ENCODE data around the gene GCK.

Gene GCK

DNA sequence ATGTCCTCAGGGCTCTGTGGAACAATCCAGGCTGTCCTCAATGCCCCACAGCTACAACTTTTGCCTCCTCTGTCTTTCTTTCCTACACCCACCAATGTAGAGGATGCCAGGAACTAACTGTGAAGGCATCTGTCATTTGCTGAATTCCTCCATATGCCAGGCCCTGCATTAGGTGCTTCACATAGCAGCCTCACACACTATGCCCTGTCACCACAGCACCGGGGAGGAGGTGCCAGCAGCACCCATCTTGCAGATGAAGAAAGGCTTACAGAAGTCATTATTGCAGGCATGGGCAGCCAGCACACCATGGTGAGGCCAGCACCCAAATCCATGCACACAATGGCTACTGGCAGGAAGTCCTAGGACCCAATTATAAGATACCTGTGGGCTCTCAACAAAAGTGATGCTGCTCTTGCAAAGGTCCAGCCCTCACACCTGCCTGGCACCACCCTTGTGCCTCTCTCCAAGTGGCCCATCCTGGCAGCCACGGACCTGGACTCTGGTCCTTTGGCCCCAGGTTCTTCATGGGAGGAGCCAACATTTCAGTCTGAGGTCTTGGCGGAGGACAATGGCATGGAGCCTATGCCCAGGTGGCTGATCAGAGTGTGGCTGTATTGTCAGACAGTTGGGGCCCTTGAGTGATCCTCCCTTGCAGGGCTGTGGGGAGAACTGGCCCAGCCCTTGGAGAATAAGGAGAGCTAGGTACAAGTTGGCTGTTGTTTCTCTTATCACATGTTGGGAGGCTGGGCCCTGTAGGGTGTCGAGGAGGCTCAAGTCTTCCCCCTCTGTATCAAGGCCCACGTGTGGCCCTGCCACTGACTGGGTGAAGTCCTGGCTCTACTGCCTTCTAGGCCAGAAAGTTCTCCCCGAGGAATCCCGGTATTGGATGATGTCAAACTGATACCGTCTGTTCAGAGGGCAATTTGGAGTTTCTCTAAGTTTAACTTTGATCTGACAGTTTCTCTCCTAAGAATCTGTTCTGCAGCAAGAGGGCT, 33.8 kb downstream of the GCK start:
- Histone ChIP-seq H3K36me3 (ENCODE audit: control insufficient read depth, insufficient read depth, low read length) (no peaks in the 10 kb centered on the region), H3K9me3 (ENCODE audit: control insufficient read depth, low read length) (no peaks in the 10 kb centered on the region), H3K4me1 (ENCODE audit: control insufficient read depth, insufficient read depth, low read length) (no peaks in the 10 kb centered on the region), H3K9ac (ENCODE audit: low read length) (no peak overlapping the region), H3K4me3 (ENCODE audit: low read length) (no peak overlapping the region), H3K27me3 (ENCODE audit: control insufficient read depth, insufficient read depth, low read length) (no peaks in the 10 kb centered on the region)

GRCh38 chr7:44154703-44155102, 34.5 kb downstream of the GCK start:
- Histone ChIP-seq H3K4me1 (ENCODE audit: control insufficient read depth, insufficient read depth, low read length) (no peaks in the 10 kb centered on the region), H3K9me3 (ENCODE audit: control insufficient read depth, low read length) (no peaks in the 10 kb centered on the region), H3K27me3 (ENCODE audit: control insufficient read depth, insufficient read depth, low read length) (no peaks in the 10 kb centered on the region), H3K36me3 (ENCODE audit: control insufficient read depth, insufficient read depth, low read length) (no peaks in the 10 kb centered on the region), H3K9ac (ENCODE audit: low read length) (no peak overlapping the region), H3K4me3 (ENCODE audit: low read length) (no peak overlapping the region)

DNA sequence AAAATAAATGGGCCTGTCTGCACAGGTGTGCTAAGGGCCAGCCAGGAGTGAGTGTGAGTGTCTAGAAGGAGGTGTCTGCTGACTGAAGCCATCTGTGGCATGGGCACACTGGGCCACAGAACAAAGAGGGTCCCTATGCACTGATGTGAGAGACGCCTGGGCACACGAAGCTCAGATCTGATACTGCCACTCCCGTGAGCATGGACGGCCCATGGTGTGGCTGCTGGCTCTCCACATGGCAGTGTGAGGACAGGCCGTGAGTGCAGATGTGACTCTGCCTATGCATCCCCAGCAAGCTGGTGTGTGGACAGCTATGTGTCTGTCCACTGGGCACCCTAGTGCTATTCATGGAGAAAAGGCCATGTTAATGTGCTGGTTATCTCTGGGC, 35.3 kb downstream of the GCK start:
- Histone ChIP-seq H3K36me3 (ENCODE audit: control insufficient read depth, insufficient read depth, low read length) (no peaks in the 10 kb centered on the region), H3K4me3 (ENCODE audit: low read length) (no peak overlapping the region), H3K27me3 (ENCODE audit: control insufficient read depth, insufficient read depth, low read length) (no peaks in the 10 kb centered on the region), H3K9ac (ENCODE audit: low read length) (no peak overlapping the region), H3K4me1 (ENCODE audit: control insufficient read depth, insufficient read depth, low read length) (no peaks in the 10 kb centered on the region), H3K9me3 (ENCODE audit: control insufficient read depth, low read length) (no peaks in the 10 kb centered on the region)

- Histone ChIP-seq H3K9me3 (ENCODE audit: control insufficient read depth, low read length) (no peaks in the 10 kb centered on the region), H3K9ac (ENCODE audit: low read length) (no peak overlapping the region), H3K4me3 (ENCODE audit: low read length) (no peak overlapping the region), H3K36me3 (ENCODE audit: control insufficient read depth, insufficient read depth, low read length) (no peaks in the 10 kb centered on the region), H3K27me3 (ENCODE audit: control insufficient read depth, insufficient read depth, low read length) (no peaks in the 10 kb centered on the region), H3K4me1 (ENCODE audit: control insufficient read depth, insufficient read depth, low read length) (no peaks in the 10 kb centered on the region)
These were observed 36.0 kb downstream of the GCK start for GRCh38 chr7:44152971-44153947.

DNA sequence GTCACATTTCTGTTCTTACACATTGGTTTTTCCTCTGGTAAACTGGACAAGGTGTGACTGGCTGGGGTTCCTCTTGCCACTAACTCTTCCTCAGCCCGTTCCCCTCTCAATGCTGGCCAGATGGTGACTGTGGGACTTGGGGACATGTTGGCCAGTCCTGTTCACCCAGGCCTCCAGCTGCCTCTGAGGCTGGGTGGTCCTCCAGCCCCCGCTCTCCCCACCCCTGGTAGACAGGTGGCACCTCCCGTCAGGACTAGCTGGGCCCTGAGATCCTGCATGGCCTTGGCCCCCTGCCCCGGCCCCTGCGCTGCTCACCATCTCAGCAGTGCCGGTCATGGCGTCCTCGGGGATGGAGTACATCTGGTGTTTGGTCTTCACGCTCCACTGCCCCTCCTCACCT, 37.3 kb downstream of the GCK start:
- H3K27me3 ChIP-seq (ENCODE audit: control insufficient read depth, insufficient read depth, low read length): peaks cover 6% of the 10 kb centered on the region
- no peak overlapping the region for H3K9ac ChIP-seq (ENCODE audit: low read length)
- H3K4me1 ChIP-seq (ENCODE audit: control insufficient read depth, insufficient read depth, low read length): peaks cover 6% of the 10 kb centered on the region
- no peak overlapping the region for H3K4me3 ChIP-seq (ENCODE audit: low read length)
- H3K36me3 ChIP-seq (ENCODE audit: control insufficient read depth, insufficient read depth, low read length): no peaks in the 10 kb centered on the region
- H3K9me3 ChIP-seq (ENCODE audit: control insufficient read depth, low read length): no peaks in the 10 kb centered on the region

- no peak overlapping the region for H3K9ac ChIP-seq (ENCODE audit: low read length)
- peaks cover 13% of the 10 kb centered on the region for H3K4me1 ChIP-seq (ENCODE audit: control insufficient read depth, insufficient read depth, low read length)
- H3K36me3 ChIP-seq (ENCODE audit: control insufficient read depth, insufficient read depth, low read length): no peaks in the 10 kb centered on the region
- H3K27me3 ChIP-seq (ENCODE audit: control insufficient read depth, insufficient read depth, low read length): peaks cover 10% of the 10 kb centered on the region
- no peaks in the 10 kb centered on the region for H3K9me3 ChIP-seq (ENCODE audit: control insufficient read depth, low read length)
- no peak overlapping the region for H3K4me3 ChIP-seq (ENCODE audit: low read length)
These were observed 38.0 kb downstream of the GCK start for GRCh38 chr7:44150966-44151941.

DNA sequence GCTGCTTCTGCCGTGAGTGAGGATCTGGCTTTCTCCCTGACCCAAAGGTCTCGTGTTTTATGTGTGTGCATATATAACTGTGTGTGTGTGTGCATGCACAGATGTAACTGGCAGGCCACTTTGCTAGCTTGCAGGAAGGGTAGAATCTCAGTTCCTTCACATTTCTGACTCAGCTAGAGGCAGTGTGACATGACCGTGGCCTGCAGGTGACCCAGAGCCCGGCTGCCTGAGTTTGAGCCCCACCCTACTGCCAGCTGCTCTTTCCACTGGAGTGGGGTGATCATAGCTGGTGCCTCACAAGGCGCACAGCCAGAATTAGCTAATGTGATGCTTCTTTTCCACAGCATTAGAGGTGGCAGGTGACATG, 38.8 kb downstream of the GCK start:
- H3K9me3 ChIP-seq (ENCODE audit: control insufficient read depth, low read length): no peaks in the 10 kb centered on the region
- H3K4me1 ChIP-seq (ENCODE audit: control insufficient read depth, insufficient read depth, low read length): peaks cover 14% of the 10 kb centered on the region
- H3K27me3 ChIP-seq (ENCODE audit: control insufficient read depth, insufficient read depth, low read length): peaks cover 15% of the 10 kb centered on the region
- H3K9ac ChIP-seq (ENCODE audit: low read length): no peak overlapping the region
- H3K36me3 ChIP-seq (ENCODE audit: control insufficient read depth, insufficient read depth, low read length): no peaks in the 10 kb centered on the region
- no peak overlapping the region for H3K4me3 ChIP-seq (ENCODE audit: low read length)

DNA sequence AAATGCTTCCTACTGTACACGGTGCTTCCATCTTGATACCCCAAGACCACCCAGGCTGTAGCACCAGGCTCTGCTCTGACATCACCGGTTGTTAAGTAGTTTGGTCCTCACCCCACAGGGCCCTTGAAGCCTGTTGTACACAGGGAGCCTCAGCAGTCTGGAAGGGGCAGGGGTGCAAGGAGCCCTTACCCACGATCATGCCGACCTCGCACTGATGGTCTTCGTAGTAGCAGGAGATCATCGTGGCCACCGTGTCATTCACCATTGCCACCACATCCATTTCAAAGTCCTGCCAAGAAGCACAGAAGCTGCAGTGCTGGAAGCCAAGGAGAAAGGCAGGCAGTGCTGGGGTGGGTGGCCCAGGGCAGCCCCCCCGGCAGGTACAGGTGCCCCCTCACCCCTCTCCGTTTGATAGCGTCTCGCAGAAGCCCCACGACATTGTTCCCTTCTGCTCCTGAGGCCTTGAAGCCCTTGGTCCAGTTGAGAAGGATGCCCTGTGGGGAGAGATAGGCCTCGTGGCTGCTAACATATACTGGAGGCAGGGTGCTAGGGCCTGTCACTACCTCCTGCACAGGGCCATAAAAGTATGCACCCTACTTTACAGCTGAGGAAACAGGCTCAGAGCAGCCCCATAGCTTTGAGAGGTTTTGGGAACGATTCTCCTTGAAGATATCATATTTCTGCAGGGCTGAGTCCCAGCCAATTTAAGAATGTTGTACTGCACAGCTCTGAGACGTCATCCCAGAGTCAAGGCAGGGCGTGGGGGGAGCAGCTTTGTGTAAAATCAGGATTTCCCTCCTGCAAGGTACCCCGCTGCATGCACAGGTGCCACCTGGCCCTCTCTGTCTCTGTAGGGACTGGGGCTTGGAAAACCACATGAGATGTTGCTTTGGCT, 39.4 kb downstream of the GCK start:
- Histone ChIP-seq H3K36me3 (ENCODE audit: control insufficient read depth, insufficient read depth, low read length) (no peaks in the 10 kb centered on the region), H3K9ac (ENCODE audit: low read length) (no peak overlapping the region), H3K27me3 (ENCODE audit: control insufficient read depth, insufficient read depth, low read length) (peaks cover 21% of the 10 kb centered on the region), H3K9me3 (ENCODE audit: control insufficient read depth, low read length) (no peaks in the 10 kb centered on the region), H3K4me1 (ENCODE audit: control insufficient read depth, insufficient read depth, low read length) (peaks cover 14% of the 10 kb centered on the region), H3K4me3 (ENCODE audit: low read length) (no peak overlapping the region)

- peaks cover 27% of the 10 kb centered on the region for H3K27me3 ChIP-seq (ENCODE audit: control insufficient read depth, insufficient read depth, low read length)
- H3K9ac ChIP-seq (ENCODE audit: low read length): no peak overlapping the region
- H3K36me3 ChIP-seq (ENCODE audit: control insufficient read depth, insufficient read depth, low read length): no peaks in the 10 kb centered on the region
- H3K4me1 ChIP-seq (ENCODE audit: control insufficient read depth, insufficient read depth, low read length): peaks cover 14% of the 10 kb centered on the region
- H3K9me3 ChIP-seq (ENCODE audit: control insufficient read depth, low read length): no peaks in the 10 kb centered on the region
- H3K4me3 ChIP-seq (ENCODE audit: low read length): no peak overlapping the region
These were observed 40.2 kb downstream of the GCK start for GRCh38 chr7:44148961-44149536.

- Histone ChIP-seq H3K4me1 (ENCODE audit: control insufficient read depth, insufficient read depth, low read length) (peaks cover 14% of the 10 kb centered on the region), H3K9ac (ENCODE audit: low read length) (no peak overlapping the region), H3K27me3 (ENCODE audit: control insufficient read depth, insufficient read depth, low read length) (peaks cover 27% of the 10 kb centered on the region), H3K4me3 (ENCODE audit: low read length) (no peak overlapping the region), H3K36me3 (ENCODE audit: control insufficient read depth, insufficient read depth, low read length) (no peaks in the 10 kb centered on the region), H3K9me3 (ENCODE audit: control insufficient read depth, low read length) (no peaks in the 10 kb centered on the region)
These were observed 41.1 kb downstream of the GCK start for GRCh38 chr7:44148166-44148565.

Data from mucosa of stomach (tissue), 1 donor.